Stimulated activated CD8-positive, alpha-beta memory T cell treated with anti-CD3 and anti-CD28 coated beads, Interleukin-12 subunit alpha, Interleukin-12 subunit beta, amount 100 ng/mL, for 24 hours (primary cell): ENCODE data around the gene KIF7.

Experiments used
- DNase-seq: peaks from one replicate; pipeline ENCODE4 v3.0.0-alpha.2; 2020; ENCODE audit errors: extremely low read depth

KIF7 gene

DNA sequence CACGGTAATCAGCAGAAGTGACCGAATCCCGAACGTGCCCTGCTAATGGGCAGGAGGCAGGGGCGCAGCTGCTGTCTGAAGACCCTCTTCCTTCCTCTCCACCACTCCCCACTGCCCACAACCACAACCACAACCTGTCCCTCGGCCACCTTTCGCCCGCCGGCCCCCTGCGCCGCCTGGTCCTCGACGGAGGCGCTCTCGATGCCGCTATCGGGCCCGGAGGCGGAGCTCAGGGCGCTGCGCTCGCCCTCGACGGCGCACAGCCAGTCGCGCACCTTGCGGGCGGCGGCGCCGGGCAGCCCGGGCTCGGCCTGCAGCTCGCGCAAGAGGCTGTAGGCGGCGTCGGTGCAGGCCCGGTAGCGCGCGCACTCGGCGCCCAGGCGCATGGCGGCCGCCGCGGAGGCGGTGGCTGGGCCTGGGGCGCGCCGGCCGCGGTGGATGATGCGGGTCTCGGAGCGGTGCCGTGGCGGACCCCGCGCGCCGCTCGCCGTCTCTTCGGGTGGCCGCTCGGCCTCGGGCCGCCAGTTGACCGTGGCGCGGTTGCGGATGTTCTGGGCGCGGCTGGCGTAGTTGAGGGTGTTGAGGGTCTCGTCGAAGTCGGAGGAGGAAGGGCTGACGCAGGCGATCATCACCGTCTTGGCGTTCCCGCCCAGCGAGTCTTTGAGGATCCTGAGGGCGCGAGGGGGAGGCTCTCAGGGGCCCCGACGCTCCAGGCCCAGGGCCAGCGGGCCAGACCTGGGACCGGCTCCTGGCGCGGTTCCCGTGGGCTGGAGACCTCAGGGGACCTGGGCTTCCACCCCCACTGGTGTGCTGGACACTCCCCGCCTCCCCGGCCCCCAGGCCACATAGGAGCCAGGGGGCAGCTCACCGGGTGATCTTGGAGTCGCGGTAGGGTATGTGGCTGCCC, 6.9 kb downstream of the KIF7 start:
- DNase-seq, result no peak

DNA sequence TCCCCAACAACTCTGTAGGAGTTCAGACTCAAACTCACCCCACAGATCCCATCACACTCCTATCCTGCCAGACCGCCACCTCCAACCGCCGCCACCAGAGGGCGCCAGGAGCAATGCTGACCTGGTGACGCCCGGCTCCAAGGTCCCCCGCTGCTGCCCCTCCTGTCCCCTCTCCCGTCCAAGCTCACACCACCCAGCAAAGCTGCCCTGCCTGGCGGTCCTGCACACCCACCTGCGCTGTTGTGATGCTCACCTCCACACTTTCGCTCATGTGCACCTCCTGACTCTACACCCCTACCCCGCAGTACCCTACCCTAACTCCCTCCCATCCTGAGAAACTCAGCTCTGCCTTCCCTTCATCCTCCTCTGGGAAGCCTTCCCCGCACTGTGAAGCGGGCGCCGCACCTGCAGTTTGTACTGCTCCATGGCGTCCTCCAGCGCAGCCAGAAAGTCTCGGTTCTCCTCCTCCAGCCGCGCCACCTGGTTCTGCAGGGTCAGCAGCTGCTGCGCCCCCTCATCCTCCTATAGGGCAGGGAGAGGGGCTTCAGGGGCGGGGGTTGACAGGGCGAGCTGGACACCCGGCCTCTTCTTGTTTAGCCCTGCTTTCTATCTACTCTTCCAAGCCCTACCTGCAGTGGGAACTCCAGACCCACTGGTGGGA, 7.9 kb downstream of the KIF7 start:
- DNase-seq, result peak; percentile 26

DNA sequence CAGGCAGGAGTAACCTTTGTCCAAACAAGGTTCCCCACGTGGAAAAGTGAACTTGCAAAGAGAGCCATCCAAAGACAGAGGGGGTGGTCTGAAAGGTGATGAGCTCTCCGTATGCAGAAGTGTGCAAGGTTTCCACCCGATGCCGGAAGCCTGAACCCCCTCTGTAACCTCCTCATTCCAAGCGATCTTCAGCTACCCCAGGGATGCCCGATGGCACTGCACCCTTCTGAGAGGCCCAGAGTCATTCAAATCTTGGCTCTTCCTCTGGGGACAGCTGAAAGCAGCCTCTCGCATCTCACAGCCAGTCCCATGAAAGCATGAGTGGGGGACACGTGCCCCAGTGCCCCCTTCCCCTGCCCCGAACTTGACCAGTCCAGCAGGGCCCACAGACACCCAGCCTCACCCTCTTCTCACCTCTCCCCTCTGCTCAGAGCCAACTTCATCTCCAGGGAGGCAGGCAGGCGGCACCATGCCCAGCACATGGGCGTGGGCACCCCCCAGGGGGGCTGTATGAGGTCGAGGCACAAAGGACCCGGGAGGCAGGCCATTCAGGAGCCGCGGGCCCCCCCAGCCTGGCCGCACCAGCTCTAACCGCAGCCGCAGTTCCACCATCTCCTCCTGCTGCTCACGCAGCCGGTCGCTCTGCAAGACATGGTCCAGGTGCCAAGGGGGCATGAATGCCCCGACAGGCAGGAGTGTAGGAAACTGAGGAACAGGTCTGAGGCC, 8.7 kb downstream of the KIF7 start:
- no peak for DNase-seq

DNA sequence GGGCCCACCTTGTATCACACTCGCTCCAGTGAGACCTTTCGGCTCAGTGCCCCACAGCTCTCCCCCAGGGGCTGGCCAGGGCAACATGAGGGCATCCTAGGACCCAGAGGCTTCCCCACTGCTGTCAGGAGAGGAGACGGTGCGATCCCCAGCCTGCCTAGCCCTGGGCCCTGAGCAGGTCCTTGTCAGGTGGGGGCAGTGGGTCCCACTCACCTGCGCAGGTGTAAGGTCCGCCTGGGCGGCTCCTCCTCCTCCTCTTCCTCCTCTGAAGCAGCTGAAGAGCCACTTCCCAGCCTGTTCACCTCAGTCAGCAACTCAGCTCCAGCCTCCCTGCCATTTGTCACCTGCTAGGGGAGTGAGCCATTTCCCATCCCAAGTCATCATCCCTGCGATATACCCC, 9.6 kb downstream of the KIF7 start:
- DNase-seq, result no peak

DNA sequence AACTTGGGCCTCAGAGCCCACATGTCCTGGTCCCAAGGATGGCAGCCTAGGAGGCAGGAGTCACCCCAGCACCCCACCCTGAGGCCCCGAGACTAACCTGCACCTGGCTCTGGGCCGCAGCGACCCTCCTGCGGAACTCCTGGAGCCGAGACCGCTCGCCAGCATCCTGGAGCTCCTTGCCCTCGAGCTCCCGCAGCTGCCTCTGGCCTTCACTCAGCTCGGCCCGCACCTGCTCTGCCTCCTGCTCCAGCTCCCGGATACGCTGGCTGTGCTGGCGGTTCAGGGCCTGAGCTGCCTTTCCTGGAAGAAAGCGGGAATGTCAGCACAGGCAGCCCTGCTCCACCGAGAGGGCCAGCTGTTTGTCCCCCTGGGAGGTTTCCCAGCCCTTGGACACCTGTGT, 13.2 kb downstream of the KIF7 start:
- no peak for DNase-seq

DNA sequence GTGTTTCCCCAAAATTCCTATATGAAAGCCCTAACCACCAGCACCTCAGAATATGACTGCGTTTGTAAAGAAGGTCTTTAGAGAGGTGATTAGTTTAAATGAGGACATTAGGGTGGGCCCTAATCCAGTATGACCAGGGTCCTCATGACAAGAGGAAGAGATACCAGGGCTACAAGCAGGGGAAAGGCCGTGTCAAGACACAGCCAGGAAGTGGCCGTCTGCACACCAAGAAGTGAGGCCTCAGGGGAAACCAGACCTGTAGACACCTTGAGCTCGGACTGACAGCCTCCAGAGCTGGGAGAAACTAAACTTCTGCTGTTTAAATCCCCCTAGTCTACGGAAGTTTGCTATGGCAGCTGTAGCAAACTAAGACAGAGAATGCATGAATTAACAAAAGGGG, 14.2 kb downstream of the KIF7 start:
- DNase-seq, result no peak

DNA sequence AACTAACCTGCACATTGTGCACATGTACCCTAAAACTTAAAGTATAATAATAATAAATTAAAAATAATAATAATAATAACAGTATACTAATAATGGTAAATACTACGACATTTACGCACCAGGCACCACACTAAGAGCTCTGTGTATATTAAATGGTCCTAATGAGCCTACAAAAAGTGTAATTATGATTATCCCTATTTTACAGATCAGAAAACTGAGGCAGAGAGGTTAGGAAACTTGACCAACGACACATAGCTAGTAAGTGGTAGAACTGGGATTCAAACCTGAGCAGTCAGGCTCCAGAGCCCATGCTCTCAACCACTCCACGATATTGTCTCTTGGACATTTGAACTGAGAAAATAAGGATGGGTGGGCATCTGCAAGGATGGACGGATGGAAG, 15.0 kb downstream of the KIF7 start:
- DNase-seq, result no peak

DNA sequence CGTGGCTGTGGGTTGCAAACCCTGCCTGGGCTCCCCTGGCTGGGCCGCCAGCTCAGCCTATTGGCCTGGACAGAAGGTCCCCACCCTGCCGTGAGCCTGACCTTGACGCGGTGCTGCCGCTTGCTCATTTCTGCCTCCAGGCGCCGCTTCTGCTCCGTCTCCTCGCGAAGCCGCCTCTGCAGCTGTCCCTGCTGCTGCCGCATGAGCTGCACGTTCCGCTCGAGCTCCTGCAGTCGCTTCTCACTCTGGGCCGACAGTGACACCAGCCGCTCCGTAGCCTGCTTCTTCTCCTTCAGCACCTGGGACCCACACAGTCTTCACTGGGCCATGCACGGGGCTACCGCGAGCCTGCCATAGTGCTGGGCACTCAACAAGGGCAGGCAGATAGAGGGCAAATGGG, 21.7 kb downstream of the KIF7 start:
- no peak for DNase-seq

DNA sequence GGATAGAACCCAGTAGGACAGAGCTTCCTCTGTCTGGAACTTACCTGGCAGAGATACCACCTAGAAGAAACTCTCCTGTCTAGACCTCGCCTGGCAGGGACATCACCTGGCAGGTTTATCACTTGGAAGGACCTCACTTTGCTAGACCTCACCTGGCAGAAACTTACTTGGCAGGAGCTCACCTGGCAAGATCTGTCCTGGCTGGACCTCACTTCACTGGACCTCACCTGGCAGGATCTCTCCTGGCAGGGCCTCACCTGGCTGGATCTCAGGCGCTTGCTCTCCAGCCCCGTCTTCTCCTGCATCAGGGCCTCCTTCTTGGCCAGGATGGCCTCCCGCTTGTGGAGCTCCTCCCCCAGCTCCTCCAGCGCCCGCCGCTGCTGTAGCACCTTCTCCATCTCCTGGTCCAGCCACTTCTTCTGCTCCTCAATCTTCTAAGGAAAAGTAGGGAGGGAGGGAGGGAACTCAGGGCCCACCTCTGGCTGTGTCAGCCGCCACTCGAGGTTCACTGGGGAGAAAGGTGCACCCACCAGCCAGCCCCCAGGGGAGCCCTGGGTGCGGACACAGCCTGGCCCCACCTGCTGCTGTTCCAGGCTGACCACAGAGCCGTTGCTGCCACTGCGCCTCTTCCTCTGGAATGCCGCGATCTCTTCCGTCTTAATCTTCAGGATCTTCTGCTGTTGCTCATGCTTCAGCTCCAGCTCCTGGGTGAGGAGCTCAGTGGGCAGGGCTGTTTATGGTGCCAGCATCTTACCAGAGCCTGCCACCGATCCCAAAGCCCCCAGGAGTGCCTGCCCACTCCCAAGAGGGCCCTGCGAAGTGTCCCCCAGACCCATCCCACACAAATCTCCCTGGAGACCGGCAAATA, 22.5 kb downstream of the KIF7 start:
- no peak for DNase-seq

DNA sequence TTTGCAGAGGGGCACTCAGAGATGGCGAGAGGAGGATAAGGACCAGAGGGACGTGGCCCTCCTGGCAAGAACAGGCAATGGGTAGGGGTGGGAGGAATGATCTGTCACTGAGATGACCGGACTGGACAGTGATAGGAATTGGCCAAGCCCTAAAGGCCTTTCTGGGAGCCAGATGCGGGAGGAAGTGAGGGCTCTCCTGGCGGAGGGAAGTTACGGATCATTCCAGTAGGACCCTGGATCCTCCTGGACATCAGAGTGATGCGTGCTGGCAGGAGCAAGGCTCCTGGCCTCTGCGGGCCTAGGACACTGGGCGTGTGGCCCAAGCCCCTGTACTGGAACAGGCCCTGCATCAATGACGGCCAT, 23.4 kb downstream of the KIF7 start:
- no peak for DNase-seq

DNA sequence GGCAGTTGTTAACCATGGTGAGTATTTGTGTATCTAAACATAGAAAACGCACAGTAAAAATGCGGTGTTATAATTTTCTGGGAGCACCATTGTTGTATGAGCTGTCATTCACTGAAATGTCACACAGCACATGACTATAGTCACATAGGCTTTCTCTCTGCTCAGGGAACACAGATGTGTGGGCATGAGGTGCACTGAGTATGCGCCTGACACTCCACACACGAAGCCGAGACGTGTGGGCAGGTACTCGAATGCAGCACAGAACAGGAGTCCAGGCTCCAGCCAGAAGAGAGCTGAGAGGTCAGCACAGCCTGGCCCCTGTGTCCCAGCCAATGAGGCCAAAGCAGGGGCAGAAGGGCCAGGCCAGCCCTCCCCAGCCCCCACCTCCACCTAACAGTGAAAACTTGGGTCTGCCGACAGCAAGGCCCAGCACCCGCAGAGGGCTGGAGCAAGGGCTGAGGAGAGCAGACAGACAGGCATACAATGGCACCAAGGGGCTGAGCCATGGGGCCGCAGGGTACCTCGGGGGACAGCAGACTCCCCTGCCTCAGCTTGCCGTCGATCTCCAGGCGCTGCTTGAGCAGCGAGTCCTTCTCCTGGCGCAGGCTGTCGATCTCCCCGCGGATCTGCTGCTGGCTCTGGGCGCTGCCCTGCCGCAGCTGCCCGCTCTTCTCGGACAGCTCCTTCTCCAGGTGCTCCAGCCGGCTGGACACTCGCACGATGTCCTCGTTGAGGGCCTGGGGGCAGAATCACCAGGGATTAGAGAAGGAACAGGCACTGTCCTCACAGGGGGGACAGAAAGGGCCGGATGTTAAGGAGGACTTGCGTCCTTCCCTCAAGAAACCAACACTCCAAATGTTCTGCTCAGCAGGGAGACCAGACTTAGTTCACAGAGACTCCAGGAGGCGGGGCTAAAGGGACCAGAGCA, 24.0 kb downstream of the KIF7 start:
- no peak for DNase-seq

DNA sequence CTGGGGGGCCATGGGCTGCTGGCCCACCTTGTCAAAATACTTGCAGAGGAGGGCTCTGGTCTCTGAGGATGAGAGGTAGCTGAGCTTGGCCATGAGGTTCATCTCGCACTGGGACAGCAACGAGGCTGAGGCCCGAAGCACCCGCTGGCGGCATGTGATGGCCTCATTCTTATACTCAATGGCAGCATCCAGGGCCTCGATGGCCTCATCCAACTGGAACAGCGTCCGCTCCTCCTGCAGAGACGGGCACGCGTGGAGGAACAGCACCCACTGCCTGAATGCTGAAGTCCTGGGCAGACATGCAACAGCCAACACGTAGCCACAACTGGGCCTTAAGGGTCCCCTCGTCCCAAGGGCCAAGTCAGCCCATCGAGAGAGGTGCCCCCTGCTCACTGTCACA, 25.0 kb downstream of the KIF7 start:
- no peak for DNase-seq

DNA sequence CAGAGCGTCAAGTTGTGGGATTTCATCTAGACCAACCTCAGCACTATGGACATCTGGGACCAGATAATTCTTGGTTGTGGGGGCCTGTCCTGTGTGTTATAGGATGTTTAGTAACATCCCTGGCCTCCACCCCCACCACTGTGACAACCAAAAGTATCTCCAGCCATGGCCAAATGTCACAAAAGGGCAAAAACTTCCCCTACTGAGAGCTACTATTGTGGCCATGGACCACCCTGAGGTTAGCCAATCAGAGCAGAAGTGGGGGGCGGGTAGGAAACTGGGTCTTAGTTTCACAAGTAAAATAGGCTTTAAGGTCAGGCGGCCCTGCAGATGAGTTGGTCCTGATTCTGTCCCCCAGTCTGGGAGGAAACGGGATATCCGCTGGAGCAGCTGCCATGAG, 25.4 kb downstream of the KIF7 start:
- no peak for DNase-seq

DNA sequence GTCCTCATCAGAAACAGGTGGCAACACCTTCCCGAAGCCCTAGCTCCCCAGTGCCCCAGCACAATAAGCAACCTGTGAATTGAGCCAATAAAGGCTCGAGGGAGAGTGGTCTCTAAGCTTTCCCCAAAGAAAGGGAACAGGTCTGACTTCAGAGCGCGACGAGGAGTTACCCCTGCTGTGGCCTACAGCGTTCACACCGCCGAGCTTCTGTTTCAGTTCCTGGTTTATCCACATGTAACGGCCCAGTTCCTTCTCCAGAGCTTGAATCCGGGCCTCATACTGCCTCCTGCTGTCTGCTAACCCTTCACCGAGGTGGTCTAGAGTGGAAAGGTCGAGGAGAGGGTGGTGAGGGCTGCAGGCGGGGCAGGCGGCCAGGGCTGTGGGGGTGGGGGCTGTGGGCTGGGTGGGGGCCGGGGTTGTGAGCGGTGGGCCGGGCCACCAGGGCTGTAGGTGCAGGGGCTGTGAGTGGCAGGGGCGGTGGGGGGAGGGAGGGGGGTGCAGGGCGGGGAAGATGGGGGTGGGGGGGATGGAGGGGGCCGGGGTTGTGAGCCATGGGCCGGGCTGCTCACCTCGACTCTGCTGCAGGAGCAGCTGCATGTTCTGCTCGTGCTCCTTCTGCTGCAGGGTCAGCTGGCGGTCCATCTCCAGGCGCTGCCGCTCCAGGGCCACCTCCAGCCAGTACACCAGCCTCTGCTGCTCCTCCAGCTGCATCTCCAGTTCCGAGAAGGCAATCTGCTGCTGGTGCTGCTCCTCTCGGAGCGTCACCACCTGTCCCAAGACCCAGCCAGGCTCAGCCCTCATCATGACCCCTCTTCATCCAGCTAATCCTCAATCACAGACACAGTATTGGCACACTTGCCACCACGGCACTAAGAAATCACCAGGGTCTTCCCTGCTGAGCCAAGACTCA, 26.2 kb downstream of the KIF7 start:
- DNase-seq, result no peak

DNA sequence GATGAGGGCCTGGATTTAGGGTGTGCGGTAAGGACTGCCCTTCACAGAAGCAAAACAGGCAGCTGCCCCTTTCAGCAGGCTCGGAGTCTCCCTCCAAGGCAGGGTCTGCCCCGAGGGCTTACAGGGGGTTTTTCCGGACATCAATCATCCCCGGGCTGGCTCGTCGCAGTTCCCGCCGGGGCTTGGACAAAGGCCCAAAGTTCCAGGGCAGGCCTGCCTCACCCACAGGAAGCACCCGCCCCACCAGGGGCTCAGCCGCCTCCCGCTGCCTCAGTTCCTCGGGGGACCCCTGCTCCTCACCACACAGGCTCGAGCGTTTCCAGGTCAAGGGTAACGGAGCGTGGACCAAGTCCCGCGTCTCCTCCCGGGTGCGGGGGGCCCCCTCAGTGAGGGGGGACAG, 27.0 kb downstream of the KIF7 start:
- DNase-seq, result no peak

DNA sequence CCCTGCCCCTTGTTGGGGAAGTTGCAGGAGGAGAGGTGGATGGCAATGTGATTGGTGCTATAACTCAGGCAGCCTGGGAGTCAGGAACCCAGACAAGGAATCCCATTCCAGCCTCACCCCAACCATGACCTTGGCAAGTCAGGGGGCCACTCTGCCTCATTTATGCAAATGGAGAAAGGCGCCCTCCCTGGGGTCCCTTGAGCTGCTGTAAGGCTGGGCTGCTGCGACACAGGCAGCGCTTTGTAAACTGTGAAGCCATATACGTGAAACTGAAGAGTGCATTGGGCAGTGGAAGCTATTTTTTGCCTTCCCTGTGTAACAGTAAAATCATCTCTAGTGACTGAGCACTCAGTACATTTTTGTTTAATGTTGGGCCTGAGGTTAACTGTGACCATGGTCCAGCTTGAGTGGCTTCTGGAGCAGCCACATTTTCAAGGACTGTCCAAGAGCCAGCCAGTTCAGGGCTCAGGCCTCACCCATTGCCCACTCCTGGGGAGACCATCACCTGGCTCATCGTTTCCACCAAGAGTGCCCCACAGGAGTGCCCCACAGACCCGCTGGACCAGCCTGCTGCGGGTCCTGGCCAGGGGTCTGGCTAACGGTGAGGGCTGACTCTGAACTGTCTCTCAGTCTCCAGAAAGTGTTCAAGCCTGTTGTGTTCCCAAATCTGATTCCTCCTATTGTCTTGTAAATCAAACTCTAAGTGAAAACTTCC, 27.9 kb downstream of the KIF7 start:
- DNase-seq, result no peak

DNA sequence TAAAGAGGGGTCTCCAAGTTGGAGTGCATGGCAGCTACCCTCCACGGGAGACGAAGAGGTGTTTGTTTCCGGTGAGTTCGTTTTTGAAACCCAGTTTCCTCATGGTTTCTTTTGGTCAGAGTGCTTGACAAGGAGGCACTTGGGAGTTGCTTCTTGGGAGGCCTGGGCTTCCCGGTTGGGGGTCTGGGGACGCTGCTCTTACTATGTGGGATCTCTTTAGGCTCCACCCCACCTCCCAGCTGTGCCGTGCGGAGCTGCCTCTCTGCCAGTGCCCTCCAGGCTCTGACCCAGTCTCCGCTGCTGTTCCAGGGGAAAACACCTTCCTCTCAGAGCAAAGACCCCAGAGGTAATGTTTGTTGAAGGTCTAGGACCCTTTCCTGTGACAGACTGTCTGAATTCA, 29.6 kb downstream of the KIF7 start:
- no peak for DNase-seq

DNA sequence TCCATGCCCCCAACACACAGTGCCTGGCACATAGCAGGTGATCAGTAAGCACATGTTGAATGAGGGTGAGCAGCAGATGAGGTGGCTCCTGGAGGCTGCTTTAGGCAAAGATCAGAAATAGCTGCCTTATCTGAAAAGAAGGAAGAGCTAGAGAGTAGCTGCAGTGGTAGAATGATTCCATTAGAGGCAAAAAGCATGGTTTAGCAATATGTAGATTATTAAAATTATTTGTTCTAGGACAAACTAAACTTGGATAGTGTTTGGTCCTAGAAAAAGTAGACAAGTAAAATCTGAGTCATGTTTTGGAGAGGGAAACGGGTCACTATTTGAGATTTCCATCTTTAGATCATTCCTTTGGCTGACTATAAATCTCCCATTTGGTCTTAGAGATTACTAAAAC, 32.1 kb downstream of the KIF7 start:
- DNase-seq, result no peak

DNA sequence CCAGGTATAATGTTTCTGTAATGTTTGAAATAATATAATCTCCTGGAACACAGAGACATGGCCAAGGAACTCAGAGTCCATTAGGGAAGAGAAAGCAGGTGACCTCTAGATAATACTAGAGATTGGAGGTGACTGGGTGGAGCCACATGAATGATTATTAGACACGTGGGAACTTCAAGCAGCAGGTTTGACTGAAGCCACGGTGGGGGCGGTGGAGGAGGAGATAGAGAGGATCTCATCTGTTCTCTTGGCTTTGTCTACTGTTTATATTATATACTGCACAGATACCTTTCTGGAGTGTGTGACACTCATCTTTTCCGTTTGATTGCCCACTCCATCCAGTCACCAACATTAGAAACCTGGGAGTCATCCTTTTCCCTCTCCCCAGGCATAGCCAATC, 33.7 kb downstream of the KIF7 start:
- DNase-seq, result no peak
